ENCODE measurements around the gene ARHGAP35.
"Not testable (repeated sequence)": the region's sequence is repeated elsewhere in the genome, so short reads cannot be mapped to it uniquely, and the experiment has no call there.

ARHGAP35 gene

GRCh38 chr19:46860846-46861690, at the start of gene ARHGAP35:
ARHGAP35 (plus strand) TSS chr19:46860997; CDS start chr19:46918676, 57,679 bp downstream.
- DNase-seq = peak; percentile 66

GRCh38 chr19:46812977-46813838, 47.6 kb upstream of the ARHGAP35 start:
- no peak for DNase-seq

GRCh38 chr19:46813839-46814358, 46.9 kb upstream of the ARHGAP35 start:
- no peak for DNase-seq

GRCh38 chr19:46815833-46816627, 44.8 kb upstream of the ARHGAP35 start:
- DNase-seq = no peak

GRCh38 chr19:46818812-46819211, 42.0 kb upstream of the ARHGAP35 start:
- no peak for DNase-seq

GRCh38 chr19:46821512-46822409, 39.0 kb upstream of the ARHGAP35 start:
- DNase-seq = peak; percentile 34

GRCh38 chr19:46822410-46822787, 38.4 kb upstream of the ARHGAP35 start:
- not testable (repeated sequence) for DNase-seq

GRCh38 chr19:46823049-46823448, 37.7 kb upstream of the ARHGAP35 start:
- no peak for DNase-seq

GRCh38 chr19:46824890-46825730, 35.7 kb upstream of the ARHGAP35 start:
- DNase-seq = no peak

GRCh38 chr19:46825731-46826055, 35.1 kb upstream of the ARHGAP35 start:
- no peak for DNase-seq

GRCh38 chr19:46828484-46828883, 32.3 kb upstream of the ARHGAP35 start:
- DNase-seq = peak; percentile 64

- no peak for DNase-seq
Measured at GRCh38 chr19:46830864-46831263, 29.9 kb upstream of the ARHGAP35 start.

- DNase-seq = no peak
Measured at GRCh38 chr19:46834121-46834520, 26.7 kb upstream of the ARHGAP35 start.

GRCh38 chr19:46834984-46835383, 25.8 kb upstream of the ARHGAP35 start:
- no peak for DNase-seq

GRCh38 chr19:46838160-46838559, 22.6 kb upstream of the ARHGAP35 start:
- DNase-seq = no peak

GRCh38 chr19:46839752-46840497, 20.9 kb upstream of the ARHGAP35 start:
- DNase-seq = no peak

- DNase-seq = no peak
Measured at GRCh38 chr19:46840498-46840942, 20.3 kb upstream of the ARHGAP35 start.

- no peak for DNase-seq
Measured at GRCh38 chr19:46841458-46842083, 19.2 kb upstream of the ARHGAP35 start.

- no peak for DNase-seq
Measured at GRCh38 chr19:46842791-46843190, 18.0 kb upstream of the ARHGAP35 start.
